HG02798 (cell line): ENCODE measurements around the gene EIF5.

Experiments
- ATAC-seq: cut with Tn5 transposase; IDR thresholded peaks from one replicate; pipeline ENCODE4 v1.9.1; 2021; ENCODE audit warnings: mild to moderate bottlenecking; ENCODE audit not compliant: unreplicated experiment, poor library complexity

The EIF5 gene

GRCh38 chr14:103333754-103334643 lies at the start of gene EIF5:
TSS of gene EIF5 (plus strand) at chr14:103334237. CDS start at chr14:103335861, 1,624 bp downstream.
- ATAC-seq = peak; percentile 96

GRCh38 chr14:103284574-103285467 lies 49.2 kb upstream of the EIF5 start:
- no peak for ATAC-seq

- ATAC-seq = no peak
Measured at GRCh38 chr14:103286460-103286859, 47.6 kb upstream of the EIF5 start.

GRCh38 chr14:103286968-103287850 lies 46.8 kb upstream of the EIF5 start:
- ATAC-seq = no peak

GRCh38 chr14:103288076-103288766 lies 45.8 kb upstream of the EIF5 start:
- ATAC-seq = no peak

GRCh38 chr14:103290056-103290455 lies 44.0 kb upstream of the EIF5 start:
- no peak for ATAC-seq

- ATAC-seq = no peak
Measured at GRCh38 chr14:103290494-103290893, 43.5 kb upstream of the EIF5 start.

- ATAC-seq = no peak
Measured at GRCh38 chr14:103290961-103291360, 43.1 kb upstream of the EIF5 start.

- peak; percentile 74 for ATAC-seq
Measured at GRCh38 chr14:103292426-103293374, 41.3 kb upstream of the EIF5 start.

GRCh38 chr14:103293465-103293864 lies 40.6 kb upstream of the EIF5 start:
- no peak for ATAC-seq

- no peak for ATAC-seq
Measured at GRCh38 chr14:103294091-103294490, 39.9 kb upstream of the EIF5 start.

GRCh38 chr14:103296007-103296406 lies 38.0 kb upstream of the EIF5 start:
- ATAC-seq = no peak

- ATAC-seq = no peak
Measured at GRCh38 chr14:103296987-103297386, 37.0 kb upstream of the EIF5 start.

- ATAC-seq = no peak
Measured at GRCh38 chr14:103298620-103299019, 35.4 kb upstream of the EIF5 start.

GRCh38 chr14:103301512-103302354 lies 32.3 kb upstream of the EIF5 start:
- ATAC-seq = no peak

GRCh38 chr14:103302966-103303365 lies 31.1 kb upstream of the EIF5 start:
- no peak for ATAC-seq

GRCh38 chr14:103304706-103305105 lies 29.3 kb upstream of the EIF5 start:
- ATAC-seq = no peak
